ENCODE measurements around the gene HBD. TPM values are rescaled to one million over a fixed set of nuclear protein-coding genes. Genes with fewer than 3 reads are reported as not detected.
"Not testable (repeated sequence)": the region's sequence is repeated elsewhere in the genome, so short reads cannot be mapped to it uniquely, and the experiment has no call there.

Gene HBD
- total RNA-seq, 1 experiment from 2014 or later, result not detected

DNA sequence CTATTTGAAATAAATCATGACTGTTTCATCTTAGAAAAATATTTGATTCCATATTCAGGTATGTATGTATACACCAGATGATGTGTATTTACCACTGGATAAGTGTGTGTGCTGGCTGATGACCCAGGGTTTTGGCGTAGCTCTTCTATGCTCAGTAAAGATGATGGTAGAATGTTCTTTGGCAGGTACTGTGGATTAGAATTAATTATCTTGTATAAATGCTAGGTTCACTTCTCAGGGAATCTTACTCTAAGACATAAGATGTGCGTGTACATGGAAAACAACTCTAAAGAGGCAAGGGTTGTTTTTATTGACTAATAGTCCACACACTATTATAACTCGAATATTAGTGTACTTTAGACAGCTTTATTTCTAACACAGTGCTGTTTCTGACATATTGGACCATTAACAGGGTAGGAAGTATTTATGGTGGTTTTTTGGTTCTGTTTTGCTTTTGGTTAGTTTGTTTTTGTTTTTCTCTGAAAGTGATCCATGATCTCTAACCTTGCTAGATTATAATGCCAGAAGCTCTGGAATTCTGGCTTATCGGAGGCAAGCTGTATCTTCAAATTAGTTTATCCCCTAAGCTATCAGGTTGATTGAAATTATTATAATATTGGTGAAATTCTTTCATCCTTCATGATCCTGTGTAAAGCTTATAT is 16.4 kb upstream of the HBD start:
- no peaks in the 10 kb centered on the region for H3K4me1 ChIP-seq (replicated peaks; ENCODE audit: insufficient read depth)
- H3K4me2 ChIP-seq, result no peak overlapping the region
- H3K9me2 ChIP-seq (ENCODE audit: insufficient read depth), result no peaks in the 10 kb centered on the region
- no peaks in the 10 kb centered on the region for H3K79me2 ChIP-seq (ENCODE audit: low read depth)
- H3K27ac ChIP-seq, result no peak overlapping the region
- BruUV-seq (replicated peaks), result no TSS peak
- CTCF ChIA-PET, result no interaction called here
- no peak for DNase-seq
- H3K4me3 ChIP-seq, result no peak overlapping the region
- H3K27me3 ChIP-seq (ENCODE audit: insufficient read depth, low read depth), result 0 out of 2 replicates have a peak, but pooled peaks cover 2% of the 10 kb centered on the region
- H2AFZ ChIP-seq, result no peak overlapping the region
- no peak for TF ChIP-seq EZH2 (IDR thresholded peaks at IDR 0.05; ENCODE audit: low read depth)
- TF ChIP-seq, protein P1, sequence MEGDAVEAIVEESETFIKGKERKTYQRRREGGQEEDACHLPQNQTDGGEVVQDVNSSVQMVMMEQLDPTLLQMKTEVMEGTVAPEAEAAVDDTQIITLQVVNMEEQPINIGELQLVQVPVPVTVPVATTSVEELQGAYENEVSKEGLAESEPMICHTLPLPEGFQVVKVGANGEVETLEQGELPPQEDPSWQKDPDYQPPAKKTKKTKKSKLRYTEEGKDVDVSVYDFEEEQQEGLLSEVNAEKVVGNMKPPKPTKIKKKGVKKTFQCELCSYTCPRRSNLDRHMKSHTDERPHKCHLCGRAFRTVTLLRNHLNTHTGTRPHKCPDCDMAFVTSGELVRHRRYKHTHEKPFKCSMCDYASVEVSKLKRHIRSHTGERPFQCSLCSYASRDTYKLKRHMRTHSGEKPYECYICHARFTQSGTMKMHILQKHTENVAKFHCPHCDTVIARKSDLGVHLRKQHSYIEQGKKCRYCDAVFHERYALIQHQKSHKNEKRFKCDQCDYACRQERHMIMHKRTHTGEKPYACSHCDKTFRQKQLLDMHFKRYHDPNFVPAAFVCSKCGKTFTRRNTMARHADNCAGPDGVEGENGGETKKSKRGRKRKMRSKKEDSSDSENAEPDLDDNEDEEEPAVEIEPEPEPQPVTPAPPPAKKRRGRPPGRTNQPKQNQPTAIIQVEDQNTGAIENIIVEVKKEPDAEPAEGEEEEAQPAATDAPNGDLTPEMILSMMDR (conservative IDR thresholded peaks at IDR 0.05), result no peak
- no peaks in the 10 kb centered on the region for H3F3A ChIP-seq (ENCODE audit: insufficient read depth, low read depth)
- POLR2A ChIA-PET (ENCODE audit: unreplicated experiment), result no interaction called here
- H3K9me3 ChIP-seq (ENCODE audit: insufficient read depth, low read depth), result no peaks in the 10 kb centered on the region
- no peaks in the 10 kb centered on the region for H4K20me1 ChIP-seq (ENCODE audit: insufficient read depth)
- intact Hi-C loops (cut with micrococcal nuclease; ENCODE audit: unreplicated experiment), result no loop called here
- H3K36me3 ChIP-seq (ENCODE audit: low read depth), result no peaks in the 10 kb centered on the region

DNA sequence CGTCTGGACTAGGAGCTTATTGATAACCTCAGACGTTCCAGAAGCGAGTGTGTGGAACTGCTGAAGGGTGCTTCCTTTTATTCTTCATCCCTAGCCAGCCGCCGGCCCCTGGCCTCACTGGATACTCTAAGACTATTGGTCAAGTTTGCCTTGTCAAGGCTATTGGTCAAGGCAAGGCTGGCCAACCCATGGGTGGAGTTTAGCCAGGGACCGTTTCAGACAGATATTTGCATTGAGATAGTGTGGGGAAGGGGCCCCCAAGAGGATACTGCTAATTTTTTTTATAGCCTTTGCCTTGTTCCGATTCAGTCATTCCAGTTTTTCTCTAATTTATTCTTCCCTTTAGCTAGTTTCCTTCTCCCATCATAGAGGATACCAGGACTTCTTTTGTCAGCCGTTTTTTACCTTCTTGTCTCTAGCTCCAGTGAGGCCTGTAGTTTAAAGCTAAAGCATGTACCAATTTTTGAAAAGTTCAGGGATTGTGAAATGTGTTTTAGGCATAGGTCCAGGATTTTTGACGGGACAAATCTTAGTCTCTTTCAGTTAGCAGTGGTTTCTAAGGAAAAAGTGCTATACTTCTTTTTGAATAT is 15.6 kb upstream of the HBD start, which contains the start of gene HBG1:
Gene HBG1, minus strand, starts transcription at position 51 of the 590 bp plus-strand sequence. CDS start 53 bp downstream, outside the sequence.
- H3K36me3 ChIP-seq (ENCODE audit: low read depth); POLR2A ChIA-PET (ENCODE audit: unreplicated experiment); H3K4me2 ChIP-seq; H3K4me1 ChIP-seq (replicated peaks; ENCODE audit: insufficient read depth); DNase-seq; H3F3A ChIP-seq (ENCODE audit: insufficient read depth, low read depth); BruUV-seq (replicated peaks); H3K27me3 ChIP-seq (ENCODE audit: insufficient read depth, low read depth); intact Hi-C loops (cut with micrococcal nuclease; ENCODE audit: unreplicated experiment); CTCF ChIA-PET; H3K79me2 ChIP-seq (ENCODE audit: low read depth); H4K20me1 ChIP-seq (ENCODE audit: insufficient read depth); H3K4me3 ChIP-seq; H3K9me2 ChIP-seq (ENCODE audit: insufficient read depth); H2AFZ ChIP-seq; H3K9me3 ChIP-seq (ENCODE audit: insufficient read depth, low read depth); H3K27ac ChIP-seq: not testable (repeated sequence)

DNA sequence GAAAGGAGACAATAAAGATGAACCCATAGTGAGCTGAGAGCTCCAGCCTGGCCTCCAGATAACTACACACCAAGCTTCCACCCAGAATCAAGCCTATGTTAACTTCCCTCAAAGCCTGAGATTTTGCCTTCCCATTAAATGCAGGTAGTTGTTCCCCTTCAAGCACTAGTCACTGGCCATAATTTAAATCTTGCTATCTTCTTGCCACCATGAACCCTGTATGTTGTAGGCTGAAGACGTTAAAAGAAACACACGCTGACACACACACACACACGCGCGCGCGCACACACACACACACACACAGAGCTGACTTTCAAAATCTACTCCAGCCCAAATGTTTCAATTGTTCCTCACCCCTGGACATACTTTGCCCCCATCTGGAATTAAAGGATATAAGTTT is 14.2 kb upstream of the HBD start:
- H3K27me3 ChIP-seq (ENCODE audit: insufficient read depth, low read depth); POLR2A ChIA-PET (ENCODE audit: unreplicated experiment): not testable (repeated sequence)

DNA sequence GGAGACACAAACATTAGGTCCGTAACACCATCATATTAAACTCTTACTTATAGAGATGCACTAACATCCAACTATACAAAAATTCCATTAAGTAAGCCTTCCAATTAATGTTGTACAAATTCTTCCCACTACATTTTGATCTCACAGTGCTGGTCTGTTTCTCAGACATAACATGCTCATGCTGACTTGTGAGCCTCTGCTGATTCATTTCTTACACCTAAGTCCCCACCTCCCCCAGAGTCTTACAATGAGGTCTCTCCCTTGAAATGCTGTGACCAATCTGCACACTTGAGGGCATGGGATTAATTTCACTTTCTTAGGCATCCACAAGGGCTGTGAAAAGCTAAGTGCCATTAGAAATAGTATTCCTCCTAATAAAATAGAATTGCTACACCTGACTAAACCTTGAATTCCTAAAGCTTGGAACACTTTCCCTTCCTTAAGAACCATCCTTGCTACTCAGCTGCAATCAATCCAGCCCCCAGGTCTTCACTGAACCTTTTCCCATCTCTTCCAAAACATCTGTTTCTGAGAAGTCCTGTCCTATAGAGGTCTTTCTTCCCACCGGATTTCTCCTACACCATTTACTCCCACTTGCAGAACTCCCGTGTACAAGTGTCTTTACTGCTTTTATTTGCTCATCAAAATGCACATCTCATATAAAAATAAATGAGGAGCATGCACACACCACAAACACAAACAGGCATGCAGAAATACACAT is 13.3 kb upstream of the HBD start:
- BruUV-seq (replicated peaks), result no TSS peak
- TF ChIP-seq, protein P1 (conservative IDR thresholded peaks at IDR 0.05), result no peak
- TF ChIP-seq EZH2 (IDR thresholded peaks at IDR 0.05; ENCODE audit: low read depth), result no peak
- Histone ChIP-seq H3K4me3 (no peak overlapping the region), H3K27me3 (ENCODE audit: insufficient read depth, low read depth) (0 out of 2 replicates have a peak, but pooled peaks cover 2% of the 10 kb centered on the region), H3K4me2 (no peak overlapping the region), H3K27ac (no peak overlapping the region), H2AFZ (no peak overlapping the region), H4K20me1 (ENCODE audit: insufficient read depth) (no peaks in the 10 kb centered on the region), H3K9me2 (ENCODE audit: insufficient read depth) (no peaks in the 10 kb centered on the region), H3K9me3 (ENCODE audit: insufficient read depth, low read depth) (no peaks in the 10 kb centered on the region), H3K36me3 (ENCODE audit: low read depth) (no peaks in the 10 kb centered on the region), H3K4me1 (replicated peaks; ENCODE audit: insufficient read depth) (no peaks in the 10 kb centered on the region), H3F3A (ENCODE audit: insufficient read depth, low read depth) (no peaks in the 10 kb centered on the region), H3K79me2 (ENCODE audit: low read depth) (no peaks in the 10 kb centered on the region)
- DNase-seq, result no peak
- intact Hi-C loops (cut with micrococcal nuclease; ENCODE audit: unreplicated experiment), result no loop called here
- ChIA-PET POLR2A (ENCODE audit: unreplicated experiment) (no interaction called here), CTCF (no interaction called here)

More for the DNA sequence above, 14.2 kb upstream of the HBD start:
- H3K79me2 ChIP-seq (ENCODE audit: low read depth); DNase-seq; H3K9me3 ChIP-seq (ENCODE audit: insufficient read depth, low read depth); H2AFZ ChIP-seq; H3F3A ChIP-seq (ENCODE audit: insufficient read depth, low read depth); H3K4me1 ChIP-seq (replicated peaks; ENCODE audit: insufficient read depth); H3K36me3 ChIP-seq (ENCODE audit: low read depth); H4K20me1 ChIP-seq (ENCODE audit: insufficient read depth); H3K4me2 ChIP-seq; CTCF ChIA-PET; BruUV-seq (replicated peaks); intact Hi-C loops (cut with micrococcal nuclease; ENCODE audit: unreplicated experiment); H3K9me2 ChIP-seq (ENCODE audit: insufficient read depth); H3K4me3 ChIP-seq; H3K27ac ChIP-seq: not testable (repeated sequence)

All from PC-9 (cell line).